Gastrocnemius medialis (tissue), 4 donors: ENCODE results near the gene AHSP.

ENCODE experiments used
- POLR2A ChIP-seq, 2 donors: fragments of 450-650 bp; IDR thresholded peaks; one replicate each; pipeline ENCODE4 v1.6.1; 2017; ENCODE audit warnings: antibody characterized with exemption in 2 of 2, mild to moderate bottlenecking in 2 of 2, moderate library complexity in 2 of 2
- TF ChIP-seq, protein P1 (sequence below), 5 experiments: fragments of 450-650 bp in 3 of 5; fragments of 200-600 bp in 2 of 5; sonication (generic) in 2 of 5; IDR thresholded peaks in 4 of 5; conservative IDR thresholded peaks in 1 of 5; 1 replicate in 4 of 5; 2 replicates in 1 of 5; pipeline ENCODE4 v1.5.1; 2016 to 2019; ENCODE audit warnings: antibody characterized with exemption in 5 of 5, mild to moderate bottlenecking in 3 of 5, moderate library complexity in 3 of 5

DNA sequence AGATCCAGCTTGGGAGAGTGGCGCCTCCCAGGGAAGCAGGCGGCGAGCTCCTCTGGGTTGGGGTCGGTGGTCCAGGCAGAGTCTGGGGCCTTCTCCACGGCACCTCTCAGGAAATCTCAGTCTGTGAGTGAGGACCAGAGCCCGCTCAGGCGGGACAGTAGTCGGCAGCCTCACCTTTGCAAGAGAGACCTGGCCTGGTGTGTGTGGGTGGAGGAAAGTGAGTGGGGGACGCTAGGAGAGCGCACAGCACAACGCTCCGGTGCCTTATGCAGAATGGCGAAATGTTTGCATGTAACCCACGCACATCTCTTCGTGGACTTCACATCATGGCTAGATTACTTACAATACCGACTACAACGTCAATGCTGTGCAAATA lies 2.2 kb downstream of the AHSP start:
- TF ChIP-seq, protein P1, sequence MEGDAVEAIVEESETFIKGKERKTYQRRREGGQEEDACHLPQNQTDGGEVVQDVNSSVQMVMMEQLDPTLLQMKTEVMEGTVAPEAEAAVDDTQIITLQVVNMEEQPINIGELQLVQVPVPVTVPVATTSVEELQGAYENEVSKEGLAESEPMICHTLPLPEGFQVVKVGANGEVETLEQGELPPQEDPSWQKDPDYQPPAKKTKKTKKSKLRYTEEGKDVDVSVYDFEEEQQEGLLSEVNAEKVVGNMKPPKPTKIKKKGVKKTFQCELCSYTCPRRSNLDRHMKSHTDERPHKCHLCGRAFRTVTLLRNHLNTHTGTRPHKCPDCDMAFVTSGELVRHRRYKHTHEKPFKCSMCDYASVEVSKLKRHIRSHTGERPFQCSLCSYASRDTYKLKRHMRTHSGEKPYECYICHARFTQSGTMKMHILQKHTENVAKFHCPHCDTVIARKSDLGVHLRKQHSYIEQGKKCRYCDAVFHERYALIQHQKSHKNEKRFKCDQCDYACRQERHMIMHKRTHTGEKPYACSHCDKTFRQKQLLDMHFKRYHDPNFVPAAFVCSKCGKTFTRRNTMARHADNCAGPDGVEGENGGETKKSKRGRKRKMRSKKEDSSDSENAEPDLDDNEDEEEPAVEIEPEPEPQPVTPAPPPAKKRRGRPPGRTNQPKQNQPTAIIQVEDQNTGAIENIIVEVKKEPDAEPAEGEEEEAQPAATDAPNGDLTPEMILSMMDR (IDR thresholded peaks at IDR 0.05 in 4 of 5, conservative IDR thresholded peaks at IDR 0.05 in 1 of 5), result no peak
- TF ChIP-seq POLR2A (IDR thresholded peaks at IDR 0.05), result no peak
